Left renal pelvis (tissue), 4 donors: ENCODE results near the gene PPP4R3A. TPM values are rescaled to one million over a fixed set of nuclear protein-coding genes. Genes with fewer than 3 reads are reported as not detected.
"Not testable (repeated sequence)": the region's sequence is repeated elsewhere in the genome, so short reads cannot be mapped to it uniquely, and the experiment has no call there.

Experiments
- DNase-seq, 4 donors: peaks; one replicate each; pipeline ENCODE4 v3.0.0-alpha.2; 2013; ENCODE audit warnings: low read depth in 4 of 4, low spot score in 3 of 4
- polyA plus RNA-seq, 4 donors: library from polyadenylated mRNA; unstranded; fragments of 120-200 nt; gene quantifications; one replicate each; pipeline ENCODE4 v1.2.1, GENCODE V29; 2013; ENCODE audit not compliant: insufficient read length in 4 of 4

The PPP4R3A gene
- polyA plus RNA-seq, 4 donors: 77.8 to 124 (median 119) TPM

DNA sequence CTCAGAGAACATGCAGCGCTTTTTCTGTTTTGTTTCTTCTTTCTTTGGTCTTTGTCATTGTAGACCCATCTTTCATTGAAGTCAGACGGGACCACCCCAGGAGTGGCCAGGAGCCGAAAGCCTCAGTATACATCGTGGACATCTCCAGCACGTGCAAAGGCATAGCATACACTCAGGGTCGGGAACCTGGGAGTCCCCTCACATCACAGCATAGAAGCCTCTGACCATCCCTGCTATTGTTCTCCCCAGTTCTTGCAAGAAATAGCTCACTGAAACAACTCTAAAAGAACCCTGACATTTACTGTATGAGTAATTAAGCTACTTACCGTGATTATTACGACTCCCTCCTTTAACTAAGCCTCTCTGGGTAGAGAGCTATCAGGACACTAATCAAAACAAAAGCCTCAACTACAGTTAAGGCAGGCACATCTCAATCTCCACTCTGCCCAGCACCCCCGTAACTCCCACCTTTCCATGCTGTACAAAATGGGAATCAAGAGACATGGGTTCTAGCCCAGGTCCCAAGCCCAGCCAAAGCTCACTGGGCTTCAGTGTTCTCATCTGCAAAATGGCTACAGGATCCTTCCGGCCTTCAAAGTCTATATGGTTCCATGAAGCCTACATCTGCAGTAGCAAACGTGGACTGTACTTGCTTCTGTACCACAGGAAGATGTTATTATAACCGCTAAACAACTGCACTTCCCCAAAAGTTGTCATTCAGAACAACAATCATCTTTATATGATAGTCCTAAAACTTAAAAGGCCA lies 99.2 kb downstream of the PPP4R3A start:
- DNase-seq: no peak

DNA sequence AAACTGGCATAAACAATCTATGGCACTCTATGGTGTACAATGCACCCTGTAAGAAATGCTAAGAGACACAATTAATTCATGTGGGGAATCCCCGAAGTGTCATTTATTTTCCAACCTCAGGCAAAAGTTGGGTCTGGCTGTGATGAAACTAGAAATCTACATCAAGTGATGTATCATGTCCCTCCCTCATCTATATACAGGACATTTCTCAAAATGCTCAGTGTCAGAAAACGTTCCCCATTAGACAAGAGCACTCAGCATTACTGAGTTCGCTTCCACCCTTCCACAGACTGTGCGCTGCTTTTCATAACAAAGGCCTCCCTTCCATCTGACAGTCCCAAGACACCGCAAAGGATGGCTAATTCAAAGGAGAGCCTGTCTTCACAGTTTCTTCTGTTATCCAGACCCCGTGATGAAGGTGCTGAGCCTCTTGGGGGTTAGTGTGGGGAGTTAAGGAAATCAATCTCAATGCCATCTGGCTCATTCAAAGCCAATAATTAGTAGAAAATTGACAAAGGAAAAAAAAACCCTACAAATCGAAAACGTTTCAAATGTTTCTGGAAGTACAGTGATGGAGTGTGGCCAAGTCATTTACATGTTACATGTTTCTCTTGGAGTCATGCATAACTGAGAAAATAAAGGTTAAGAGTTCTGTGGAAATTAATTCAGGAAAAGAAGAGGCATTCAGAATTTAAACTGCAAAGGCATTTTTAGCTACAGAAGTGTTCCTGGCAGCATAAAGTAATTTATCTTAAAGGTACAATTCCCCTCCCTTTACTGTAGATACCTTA lies 100.0 kb downstream of the PPP4R3A start:
- DNase-seq: no peak

DNA sequence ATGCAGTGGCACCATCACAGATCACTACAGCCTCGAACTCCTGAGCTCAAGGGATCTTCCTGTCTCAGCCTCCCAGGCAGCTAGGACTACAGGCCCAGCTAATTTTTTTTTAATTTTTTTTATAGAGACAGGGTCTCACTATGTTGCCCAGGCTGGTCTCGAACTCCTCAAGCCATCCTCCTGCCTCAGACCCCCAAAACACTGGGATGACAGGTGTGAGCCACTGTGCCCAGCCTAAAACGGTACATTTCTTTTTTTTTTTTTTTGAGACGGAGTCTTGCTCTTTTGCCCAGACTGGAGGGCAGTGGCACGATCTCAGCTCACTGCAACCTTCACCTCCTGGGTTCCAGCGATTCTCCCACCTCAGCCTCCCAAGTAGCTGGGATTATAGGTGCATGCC lies 100.9 kb downstream of the PPP4R3A start:
- not testable (repeated sequence) for DNase-seq

Other genes starting within 250 kb of the PPP4R3A start
- 10 to 100 TPM in 3 of 4 donors, 1 to 10 TPM in 1; 8.9 to 46.7 (median 32.2) TPM for gene CCDC88C, start 92.5 kb downstream of the PPP4R3A start, polyA plus RNA-seq
- gene CATSPERB, start 221.8 kb upstream of the PPP4R3A start, polyA plus RNA-seq: 1 to 10 TPM in 1 of 4 donors, under 1 TPM in 3; 0.05 to 1.2 (median 0.50) TPM